ENCODE data around the gene SLC2A5. TPM values are rescaled to one million over a fixed set of nuclear protein-coding genes. Genes with fewer than 3 reads are reported as not detected.

SLC2A5 gene
- total RNA-seq, 1 donor from 2014 or later: 3.6 TPM

DNA sequence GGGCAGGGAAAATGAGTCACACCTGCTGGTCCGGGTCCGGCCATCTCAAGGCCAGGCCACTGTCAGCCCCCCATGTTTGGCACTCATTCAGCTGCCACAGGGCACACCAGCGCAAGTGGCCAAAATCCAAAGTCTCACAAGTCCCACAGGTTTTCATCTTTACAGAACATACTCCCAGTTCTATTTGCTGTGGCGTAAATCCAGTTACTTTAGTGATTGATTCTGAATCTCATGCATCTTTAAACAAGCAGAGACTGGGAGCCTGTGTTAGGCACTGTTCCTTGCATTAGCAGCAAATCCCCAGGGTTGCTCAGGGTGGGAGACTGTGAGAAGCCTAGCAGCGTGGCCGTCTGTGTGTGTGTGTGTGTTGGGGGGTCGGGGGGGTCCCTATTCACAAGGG is 1.1 kb upstream of the SLC2A5 start:
- ATAC-seq (no peak), DNase-seq (ENCODE audit: missing footprints) (no peak)
- intact Hi-C loops (cut with DNase I): no loop called here

DNA sequence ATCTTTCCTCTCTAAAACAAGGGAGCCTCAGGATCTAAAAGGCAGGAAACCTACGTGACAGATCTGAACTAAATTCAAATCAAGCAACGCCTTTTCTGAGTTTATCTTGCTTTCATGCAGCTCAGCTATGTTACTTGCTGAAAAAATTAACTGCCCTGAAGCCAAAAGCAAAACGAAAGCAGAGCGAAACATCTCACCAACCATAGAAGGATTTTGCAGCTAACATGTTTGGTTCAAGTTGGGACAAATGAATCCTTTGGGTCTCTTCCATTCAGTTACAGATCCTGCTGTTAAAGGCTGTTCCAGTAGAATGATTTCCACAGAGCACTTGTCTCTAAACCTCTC is 482 bp downstream of the SLC2A5 start:
- DNase-seq (ENCODE audit: missing footprints) (no peak), ATAC-seq (peak; percentile 11)
- intact Hi-C loops (cut with DNase I): no loop called here

DNA sequence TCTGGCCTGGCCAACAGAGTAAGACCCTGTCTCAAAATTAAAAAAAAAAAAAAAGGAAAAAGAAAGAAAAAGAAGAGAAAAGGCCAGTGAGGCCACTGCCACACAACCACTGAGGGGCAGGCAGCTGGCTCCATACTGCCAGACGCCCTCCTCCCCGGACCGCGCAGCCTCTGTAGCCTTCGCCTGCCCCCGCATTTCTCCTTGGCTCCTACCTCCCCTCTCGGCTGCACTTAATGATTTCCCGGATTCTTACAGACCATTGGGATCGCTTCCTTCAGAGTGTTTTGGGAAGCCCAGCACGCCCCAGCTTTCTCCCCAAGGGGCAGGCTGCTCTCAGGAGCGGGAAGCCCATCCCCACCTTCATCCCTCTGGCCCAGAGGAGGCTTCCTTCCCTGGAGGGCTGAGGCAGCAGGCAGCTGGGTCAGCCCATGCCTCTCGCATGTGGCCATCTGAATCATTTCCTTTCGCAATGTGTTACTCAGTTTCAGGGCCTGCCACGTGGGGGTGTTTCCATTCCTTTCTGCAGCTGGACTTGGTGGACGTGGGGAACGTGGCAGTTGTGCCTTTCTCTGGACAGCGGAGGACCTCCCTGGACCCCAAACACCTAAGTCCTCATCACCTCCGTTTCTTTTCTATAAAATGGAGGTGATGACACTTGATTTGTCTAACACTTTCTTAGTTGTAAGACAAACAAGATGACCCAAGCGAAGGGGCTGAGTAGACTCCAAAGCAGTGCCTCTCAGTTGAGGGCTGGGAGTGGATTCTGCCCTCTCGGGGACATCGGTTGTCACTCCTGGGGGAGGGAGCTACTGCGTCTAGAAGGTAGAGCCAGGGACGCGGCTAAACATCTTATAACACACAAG is 2.3 kb downstream of the SLC2A5 start:
- peak; percentile 83 for DNase-seq (ENCODE audit: missing footprints)
- intact Hi-C loops (cut with DNase I): no loop called here

DNA sequence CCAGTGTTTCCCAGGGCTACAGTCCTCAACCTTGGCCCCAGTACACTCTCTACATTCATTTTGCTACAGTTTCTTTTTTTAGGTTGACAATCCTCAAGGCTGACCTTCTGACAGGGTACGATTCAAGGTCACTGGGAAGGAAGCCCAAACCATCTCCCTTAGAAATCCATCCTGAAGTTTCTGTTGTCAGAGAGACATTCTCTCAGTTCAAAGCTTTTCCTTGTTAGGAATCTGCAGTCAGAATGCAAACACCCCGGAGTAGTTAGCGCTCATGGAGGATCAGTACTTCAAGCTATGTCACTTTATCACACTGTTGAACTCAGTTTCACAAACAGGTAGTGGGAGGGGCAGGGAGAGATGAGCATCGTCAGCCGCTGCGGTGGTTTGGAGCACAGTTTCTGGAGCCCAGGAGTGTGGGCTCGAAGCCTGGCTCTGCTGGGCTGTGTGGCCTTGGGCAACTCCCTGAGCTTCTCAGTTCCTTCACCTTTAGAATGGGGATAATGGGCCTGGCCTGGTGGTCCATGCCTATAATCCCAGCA is 4.2 kb downstream of the SLC2A5 start:
- intact Hi-C loops (cut with DNase I): no loop called here
- no peak for ATAC-seq
- no peak for DNase-seq (ENCODE audit: missing footprints)

More for the DNA sequence above, 2.3 kb downstream of the SLC2A5 start:
- ATAC-seq: peak; percentile 83

DNA sequence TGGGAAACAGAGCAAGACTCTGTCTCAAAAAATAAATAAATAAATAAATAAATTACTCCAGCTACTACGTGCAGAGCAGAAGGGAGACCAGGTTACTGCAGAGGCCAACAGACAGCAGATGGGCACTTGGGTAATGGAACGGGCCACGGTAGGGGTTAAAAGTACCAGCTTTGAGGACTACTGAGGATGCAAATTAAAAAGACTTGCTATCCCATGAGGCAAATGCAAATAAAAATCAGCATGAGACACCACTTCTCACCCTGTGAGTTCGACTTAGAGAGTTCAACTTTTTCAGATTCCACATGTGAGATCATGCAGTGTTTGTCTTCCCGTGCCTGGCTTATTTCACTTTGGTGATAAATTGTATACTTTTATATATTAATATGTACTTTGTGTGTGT is 6.6 kb downstream of the SLC2A5 start:
- no peak for ATAC-seq
- no peak for DNase-seq (ENCODE audit: missing footprints)
- intact Hi-C loops (cut with DNase I): no loop called here

DNA sequence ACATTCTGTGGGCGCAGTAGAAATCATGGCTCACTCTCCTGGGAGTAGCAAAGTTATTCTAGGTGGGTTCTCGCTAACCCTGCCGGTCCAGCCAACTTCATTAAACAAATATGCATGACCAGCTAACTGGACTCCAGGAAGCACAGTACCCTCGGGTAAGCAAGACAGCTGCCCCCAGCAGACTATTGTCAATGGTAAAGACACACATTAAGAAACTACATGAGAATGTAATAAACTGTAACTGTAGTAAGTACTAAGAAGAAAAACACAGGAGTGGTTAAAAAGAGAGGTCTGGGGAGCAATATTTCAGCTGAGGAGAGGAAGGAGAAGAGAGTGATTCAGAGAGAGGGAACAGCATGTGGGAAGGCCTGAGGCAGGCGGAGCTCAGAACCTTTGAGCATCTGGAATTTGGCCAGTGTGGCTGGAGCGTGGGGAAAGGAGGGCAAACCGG is 7.4 kb downstream of the SLC2A5 start:
- intact Hi-C loops (cut with DNase I): no loop called here
- DNase-seq (ENCODE audit: missing footprints) (no peak), ATAC-seq (no peak)

DNA sequence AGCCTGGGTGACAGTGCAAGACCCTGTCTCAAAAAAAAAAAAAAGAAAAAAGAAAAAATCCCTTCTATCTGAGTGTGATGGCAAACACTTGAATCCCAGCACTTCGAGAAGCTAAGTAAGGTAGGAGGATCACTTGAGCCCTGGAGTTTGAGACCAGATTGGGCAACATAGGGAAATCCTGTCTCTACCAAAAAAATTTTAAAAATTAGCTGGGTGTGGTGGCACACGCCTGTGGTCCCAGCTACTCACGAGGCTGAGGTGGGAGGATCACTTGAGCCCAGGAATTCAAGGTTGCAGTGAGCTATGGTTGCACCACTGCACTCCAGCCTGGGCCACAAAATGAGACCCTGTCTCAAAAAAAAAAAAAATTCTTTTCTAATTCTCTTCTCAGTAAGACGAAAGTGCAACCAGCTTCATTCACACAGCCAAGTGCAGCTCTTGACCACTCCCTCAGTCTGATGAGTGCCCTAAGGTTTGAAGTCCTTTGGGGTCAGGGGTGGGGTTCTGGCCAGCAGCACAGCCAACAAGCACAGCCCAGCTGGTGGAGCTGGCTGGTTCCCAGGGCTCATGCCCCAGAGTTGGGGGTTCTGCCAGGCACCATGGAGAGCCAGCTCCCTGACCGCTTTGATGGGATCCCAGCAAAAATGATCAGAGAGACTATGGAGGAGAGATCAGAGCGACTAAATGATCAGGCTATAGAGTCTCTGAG is 8.0 kb downstream of the SLC2A5 start:
- intact Hi-C loops (cut with DNase I): no loop called here
- no peak for ATAC-seq

DNA sequence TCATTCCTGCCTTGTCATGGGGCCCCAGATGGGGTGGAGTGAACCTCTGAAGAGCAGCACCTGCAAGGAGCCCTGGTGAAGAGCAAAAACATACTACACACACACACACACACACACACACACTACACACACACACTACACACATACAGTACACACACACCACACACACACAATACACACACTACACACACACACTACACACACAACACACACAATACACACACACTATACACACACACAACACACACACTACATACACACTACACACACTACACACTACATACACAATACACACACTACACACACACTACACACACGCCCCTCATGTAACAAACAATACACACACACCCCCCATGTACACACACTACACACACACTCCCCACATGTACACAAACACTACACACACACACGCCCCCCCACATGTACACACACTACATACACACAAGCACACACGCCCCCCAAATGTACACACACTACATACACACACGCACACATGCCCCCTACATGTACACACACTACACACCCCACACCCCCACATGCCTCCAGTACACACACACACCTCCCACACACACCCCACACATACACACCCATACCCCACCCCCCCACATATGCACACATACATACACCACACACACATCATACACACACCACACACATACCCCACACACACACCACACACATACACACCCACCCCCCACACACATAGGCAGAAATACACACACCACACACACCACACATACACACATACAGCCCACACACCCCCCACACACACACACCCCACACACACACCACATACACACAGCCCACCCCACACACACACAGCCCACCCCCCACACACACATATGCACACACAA is 9.3 kb downstream of the SLC2A5 start:
- ATAC-seq (no peak), DNase-seq (ENCODE audit: missing footprints) (peak; percentile 15)
- intact Hi-C loops (cut with DNase I): no loop called here

More for the DNA sequence above, 8.0 kb downstream of the SLC2A5 start:
- no peak for DNase-seq (ENCODE audit: missing footprints)

DNA sequence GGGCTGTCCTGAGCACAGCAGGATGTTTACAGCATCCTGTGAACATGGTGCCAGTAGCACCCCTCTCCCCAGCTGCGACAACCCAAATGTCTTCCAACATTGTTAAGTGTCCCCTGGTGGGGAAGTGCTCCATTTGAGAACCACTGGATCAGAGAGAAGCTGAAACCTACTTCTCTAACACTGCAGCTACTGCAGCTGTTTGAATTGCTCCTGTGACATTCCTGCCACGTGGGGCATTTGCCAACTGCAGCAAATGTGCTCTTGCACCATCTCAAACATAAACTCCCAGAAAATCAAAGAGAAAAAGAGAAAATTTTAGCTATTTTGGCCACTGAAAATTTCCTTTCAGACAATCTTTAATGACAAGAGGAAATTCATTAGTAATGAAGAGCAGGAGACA is 11.0 kb downstream of the SLC2A5 start:
- intact Hi-C loops (cut with DNase I): no loop called here
- DNase-seq (ENCODE audit: missing footprints) (no peak), ATAC-seq (no peak)

DNA sequence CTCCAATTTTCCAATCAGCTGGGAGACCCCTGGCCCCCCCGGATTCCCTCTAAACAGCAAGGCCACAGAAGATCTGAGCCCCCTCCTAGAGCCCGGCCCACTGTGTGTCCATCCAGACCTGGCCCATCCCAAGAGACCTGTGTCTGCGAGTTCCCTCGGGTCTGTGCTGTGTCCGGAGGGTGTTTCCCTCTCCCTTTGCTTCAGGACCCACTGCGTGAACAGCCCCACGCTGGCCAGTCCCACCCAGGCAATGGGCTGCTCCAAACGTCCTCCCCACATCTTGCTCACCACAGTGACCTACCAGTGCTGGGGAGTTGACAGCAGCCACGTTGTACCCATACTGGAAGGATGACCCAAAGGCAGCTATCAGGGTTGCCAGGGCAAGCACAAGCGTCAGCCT is 11.6 kb downstream of the SLC2A5 start:
- DNase-seq (ENCODE audit: missing footprints) (no peak), ATAC-seq (no peak)
- intact Hi-C loops (cut with DNase I): no loop called here

DNA sequence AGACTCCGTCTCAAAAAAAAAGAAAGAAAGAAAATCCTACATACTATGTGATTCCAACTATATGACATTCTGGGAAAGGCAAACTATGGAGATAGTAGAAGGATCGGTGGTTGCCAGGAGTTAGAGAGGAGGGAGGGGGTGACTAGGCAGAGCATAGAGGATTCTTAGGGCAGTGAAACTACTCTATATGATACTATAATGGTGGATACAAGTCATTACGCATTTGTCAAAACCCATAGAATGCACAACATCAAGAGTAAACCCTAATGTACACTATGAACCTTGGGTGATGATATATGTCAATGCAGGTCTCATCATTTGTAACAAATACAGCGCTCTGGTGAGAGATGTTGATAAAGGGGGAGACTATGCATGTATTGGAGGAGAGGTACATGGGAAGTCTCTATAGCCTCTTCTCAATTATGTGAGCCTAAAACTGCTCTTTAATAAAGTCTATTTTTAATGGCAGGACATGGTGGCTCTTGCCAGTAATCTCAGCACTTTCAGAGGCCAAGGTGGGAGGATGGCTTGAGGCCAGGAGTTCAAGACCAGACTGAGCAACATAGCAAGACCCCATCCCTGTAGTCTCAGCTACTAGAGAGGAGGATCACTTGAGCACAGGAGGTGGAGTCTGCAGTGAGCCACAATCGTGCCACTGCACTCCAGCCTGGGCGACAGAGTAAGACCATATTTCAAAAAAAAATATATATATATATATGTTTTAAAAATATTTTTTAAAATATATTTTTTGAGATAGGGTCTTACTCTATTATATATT is 17.0 kb downstream of the SLC2A5 start:
- DNase-seq (ENCODE audit: missing footprints) (no peak), ATAC-seq (no peak)
- intact Hi-C loops (cut with DNase I): no loop called here

DNA sequence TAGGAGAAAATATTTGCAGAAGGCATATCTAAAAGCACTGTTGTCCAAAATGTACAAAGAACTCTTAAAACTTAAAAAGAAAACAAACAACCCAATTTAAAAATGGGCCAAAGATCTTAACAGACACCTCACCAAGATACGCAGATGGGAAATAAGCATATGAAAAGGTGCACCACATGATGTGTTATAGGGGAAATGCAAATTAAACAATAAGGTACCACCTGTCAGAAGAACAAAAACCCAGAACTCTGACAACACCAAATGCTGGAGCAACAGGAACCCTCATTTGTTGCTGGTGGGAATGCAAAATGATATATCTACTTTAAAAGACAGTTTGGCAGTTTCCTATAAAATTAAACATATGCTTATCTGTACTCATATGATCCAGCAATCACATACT is 18.1 kb downstream of the SLC2A5 start:
- ATAC-seq (no peak), DNase-seq (ENCODE audit: missing footprints) (no peak)
- intact Hi-C loops (cut with DNase I): no loop called here

DNA sequence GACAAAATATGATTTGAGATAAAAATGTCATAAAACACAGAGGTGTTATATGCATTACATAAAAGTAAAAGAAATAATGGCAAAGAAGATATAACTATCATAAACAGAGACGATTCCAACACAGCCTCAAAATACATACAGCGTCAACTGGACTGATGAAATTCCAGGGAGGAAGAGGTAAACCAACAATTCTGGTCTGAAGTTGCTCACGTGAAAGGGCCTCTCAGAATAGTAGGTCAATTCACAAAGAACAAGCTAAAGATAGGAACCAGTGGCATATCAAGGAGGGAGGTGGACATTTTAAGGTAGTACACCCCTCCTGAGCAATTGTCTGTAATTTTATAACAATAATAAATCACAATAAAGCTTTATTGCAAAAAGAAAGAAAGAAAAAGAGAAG is 18.6 kb downstream of the SLC2A5 start:
- DNase-seq (ENCODE audit: missing footprints): no peak
- ATAC-seq: no peak
- intact Hi-C loops (cut with DNase I): no loop called here

DNA sequence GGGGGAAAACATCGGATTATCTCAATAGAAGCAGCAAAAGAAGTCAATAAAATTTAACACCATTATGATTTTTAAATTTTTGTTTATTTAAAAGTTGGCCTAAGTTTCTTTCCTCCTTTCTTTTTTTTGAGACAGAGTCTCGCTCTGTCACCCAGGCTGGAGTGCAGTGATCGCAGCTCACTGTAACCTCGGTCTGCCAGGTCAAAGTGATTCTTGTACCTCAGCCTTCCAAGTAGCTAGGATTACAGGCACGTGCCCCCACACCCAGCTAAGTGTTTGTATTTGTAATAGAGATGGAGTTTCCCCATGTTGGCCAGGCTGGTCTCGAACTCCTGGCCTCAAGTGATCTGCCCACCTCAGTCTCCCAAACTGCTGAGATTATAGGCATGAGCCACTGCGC is 20.9 kb downstream of the SLC2A5 start:
- DNase-seq (ENCODE audit: missing footprints) (peak; percentile 28), ATAC-seq (no peak)
- intact Hi-C loops (cut with DNase I): no loop called here

DNA sequence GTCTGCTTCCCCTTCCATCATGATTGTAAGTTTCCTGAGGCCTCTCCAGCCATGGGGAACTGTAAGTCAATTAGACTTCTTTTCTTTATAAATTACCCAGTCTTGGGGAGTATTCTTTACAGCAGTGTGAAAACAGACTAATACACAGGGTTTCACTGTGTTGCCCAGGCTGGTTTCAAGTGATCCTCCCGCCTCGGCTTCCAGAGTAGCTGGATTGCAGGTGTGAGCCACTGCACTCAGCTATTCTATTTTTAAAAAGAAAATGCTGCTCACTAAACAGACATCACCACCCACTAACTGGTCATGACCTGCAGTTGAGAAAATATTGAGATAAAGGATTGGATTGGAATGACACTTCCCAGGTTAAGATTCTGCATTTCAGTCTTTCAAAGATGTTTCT is 22.4 kb downstream of the SLC2A5 start:
- intact Hi-C loops (cut with DNase I): no loop called here
- ATAC-seq: no peak
- DNase-seq (ENCODE audit: missing footprints): no peak

DNA sequence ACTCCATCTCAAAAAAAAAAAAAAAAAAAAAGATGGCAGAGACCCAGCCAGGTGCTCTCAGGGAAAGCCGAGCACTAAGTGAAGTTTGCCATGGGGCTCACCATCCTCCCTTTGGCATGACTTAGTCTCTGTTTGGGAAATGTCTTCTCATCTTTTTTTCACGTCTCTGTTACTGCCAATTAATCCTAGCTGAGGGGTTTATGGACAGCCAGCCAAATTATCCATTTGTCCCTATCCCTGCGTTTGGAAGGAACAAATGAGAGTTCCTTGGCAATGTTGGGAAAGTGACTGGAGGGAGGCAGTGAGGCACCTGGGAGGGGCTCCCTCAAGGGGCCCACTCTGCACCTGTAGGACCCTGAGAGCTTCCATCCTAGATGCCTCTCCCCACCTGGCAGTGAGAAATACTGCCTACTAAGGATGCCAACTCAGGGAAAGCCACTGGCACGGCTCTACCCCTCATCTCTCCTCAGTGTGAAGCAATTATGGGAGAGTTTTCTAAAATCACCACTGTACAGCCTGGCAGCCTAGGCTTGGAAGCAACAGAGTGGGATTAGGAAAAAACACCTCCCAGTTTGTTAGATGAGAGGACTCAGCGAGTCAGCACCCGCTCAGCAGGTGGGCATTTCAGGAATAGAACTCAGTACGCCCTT is 23.4 kb downstream of the SLC2A5 start:
- ATAC-seq (no peak), DNase-seq (ENCODE audit: missing footprints) (no peak)
- intact Hi-C loops (cut with DNase I): no loop called here

DNA sequence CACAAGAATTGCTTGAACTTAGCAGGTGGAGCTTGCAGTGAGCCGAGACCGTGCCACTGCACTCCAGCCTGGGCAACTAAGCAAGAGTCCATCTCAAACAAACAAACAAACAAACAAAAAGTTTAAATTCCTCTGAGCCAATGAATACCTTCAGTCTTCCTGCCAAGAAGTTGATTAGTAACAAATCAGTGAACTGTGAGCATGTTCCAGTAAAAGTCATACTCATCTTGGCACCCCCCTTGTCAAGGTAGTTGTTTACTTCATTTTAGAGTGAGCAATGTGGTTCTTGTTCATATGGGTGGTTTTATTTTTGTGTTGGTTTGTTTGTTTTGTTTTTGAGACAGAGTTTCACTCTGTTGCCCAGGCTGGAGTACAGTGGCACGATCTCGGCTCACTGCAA is 25.2 kb downstream of the SLC2A5 start:
- ATAC-seq: no peak
- intact Hi-C loops (cut with DNase I): no loop called here
- no peak for DNase-seq (ENCODE audit: missing footprints)

DNA sequence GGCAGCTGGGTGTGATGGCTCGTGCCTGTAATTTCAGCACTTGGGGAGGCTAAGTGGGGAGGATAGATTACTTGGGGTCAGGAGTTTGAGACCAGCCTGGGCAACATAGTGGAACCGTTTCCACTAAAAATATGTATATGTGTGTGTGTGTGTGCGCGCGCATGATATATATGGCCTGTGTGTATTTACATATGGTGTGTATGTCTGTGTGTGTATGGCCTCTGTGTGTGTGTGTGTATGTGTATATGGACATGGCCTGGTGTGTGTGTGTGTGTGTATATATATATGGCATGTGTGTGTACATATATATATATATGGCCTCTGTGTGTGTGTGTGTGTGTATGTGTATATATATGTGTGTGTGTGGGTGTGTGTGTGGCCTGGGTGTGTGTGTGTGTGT is 27.2 kb downstream of the SLC2A5 start:
- ATAC-seq (no peak), DNase-seq (ENCODE audit: missing footprints) (no peak)
- intact Hi-C loops (cut with DNase I): no loop called here

All from Right ventricle myocardium inferior (tissue), 1 donor.